Measurements from ENCODE around the gene CGB1. TPM values are rescaled to one million over a fixed set of nuclear protein-coding genes. Genes with fewer than 3 reads are reported as not detected.

The CGB1 gene
- total and polyA plus RNA-seq, 2 of the 8 experiments (the other 6 are each of a cell fraction or from before 2014, with no cell fraction given): not detected

GRCh38 chr19:49016067-49016839 lies 20.4 kb downstream of the CGB1 start (continued):
- no peak for TF ChIP-seq CHD7 (IDR thresholded peaks at IDR 0.05; ENCODE audit: insufficient replicate concordance, low read length)
- no peak for TF ChIP-seq KDM5A (IDR thresholded peaks at IDR 0.05; ENCODE audit: low read length)
- no peak for TF ChIP-seq EGR1 (IDR thresholded peaks at IDR 0.05; ENCODE audit: borderline replicate concordance, low read depth, low read length)
- TF ChIP-seq CHD2 (IDR thresholded peaks at IDR 0.05; ENCODE audit: low read length): no peak
- TF ChIP-seq ATF2 (IDR thresholded peaks at IDR 0.05; ENCODE audit: low read length): no peak
- TF ChIP-seq KDM4A (IDR thresholded peaks at IDR 0.05; ENCODE audit: low read depth, low read length, severe bottlenecking): no peak
- TF ChIP-seq SUZ12 (IDR thresholded peaks at IDR 0.05; ENCODE audit: low read length): no peak
- TF ChIP-seq GTF2F1 (IDR thresholded peaks at IDR 0.05; ENCODE audit: borderline replicate concordance, low read depth, low read length): no peak
- TF ChIP-seq KDM1A (IDR thresholded peaks at IDR 0.05; ENCODE audit: borderline replicate concordance, low read length): no peak

Measured in H1 (cell line).